ENCODE results near the gene THUMPD2. TPM values are rescaled to one million over a fixed set of nuclear protein-coding genes. Genes with fewer than 3 reads are reported as not detected.

Gene THUMPD2
- total RNA-seq (2022; extraction: Qiagen RNA extraction), result 12.7 to 14.0 TPM (median 13.2 TPM) in 5 replicates

DNA sequence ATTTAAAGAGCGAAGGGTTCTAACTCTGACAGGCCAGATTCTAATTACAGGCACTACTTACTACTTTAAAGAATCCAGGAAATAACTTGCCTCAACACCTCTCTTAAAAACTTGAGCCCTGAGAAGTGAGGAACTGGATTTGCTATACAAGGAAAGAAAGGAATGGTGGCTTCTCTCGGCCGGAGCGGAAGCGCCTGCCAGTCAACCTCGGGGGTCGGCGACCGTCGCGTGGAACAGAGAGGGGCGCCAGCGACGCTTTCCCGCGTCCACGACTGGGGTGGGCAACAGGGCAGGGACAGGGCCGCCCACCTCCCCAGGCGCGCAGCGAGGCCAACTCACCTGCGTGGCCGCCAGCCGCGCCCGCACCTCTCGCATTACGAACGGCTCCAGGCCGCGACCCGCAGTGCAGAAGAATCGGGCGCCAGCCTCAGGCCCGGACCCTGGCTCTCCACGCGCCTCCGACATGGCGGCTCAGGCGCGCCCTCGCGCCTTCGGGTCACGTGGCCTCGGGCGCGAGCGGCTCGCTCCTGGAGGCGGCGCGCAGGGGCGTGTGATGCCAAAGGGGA, at the start of gene THUMPD2:
Gene THUMPD2, minus strand, starts transcription at position 484 of the 566 bp plus-strand sequence. Its CDS starts 19 bp downstream, at position 465.

Other genes with a start within 250 kb of the THUMPD2 start
- 0.12 to 0.21 TPM (median 0.15 TPM) in 4 of 5 replicates, not detected in the other for gene TMEM178A, start 113.3 kb downstream of the THUMPD2 start, total RNA-seq (2022; extraction: Qiagen RNA extraction)

All from A549 treated with dexamethasone at 1 μM for 4 hours (cell line).